Activated CD4-positive, alpha-beta memory T cell treated with anti-CD3 and anti-CD28 coated beads, Interleukin-2, amount 10 ng/mL, durations not matched to agents 7 days and 5 days (primary cell): Measurements from ENCODE around the gene PRKCB. TPM values are rescaled to one million over a fixed set of nuclear protein-coding genes. Genes with fewer than 3 reads are reported as not detected.

ENCODE experiments used
- CTCF ChIA-PET: fragments of 350-600 bp; sonication (Branson Sonifier 250); formaldehyde crosslinking; loops from one replicate; lab custom pipeline; 2021; ENCODE audit warnings: antibody characterized with exemption, inconsistent platforms; lab: Charles Lee
- POLR2A ChIA-PET: fragments of 350-600 bp; sonication (Branson Sonifier 250); formaldehyde crosslinking; loops from one replicate; lab custom pipeline; 2021; ENCODE audit warnings: antibody characterized with exemption; lab: Charles Lee
- DNase-seq: peaks from one replicate; pipeline ENCODE4 v3.0.0-alpha.2; 2020
- H3K27ac Mint-ChIP-seq: one replicate; pipeline ENCODE4 v1.8.0; 2021; ENCODE audit warnings: mild to moderate bottlenecking, mixed read lengths
- H3K27me3 Mint-ChIP-seq: one replicate; pipeline ENCODE4 v1.8.0; 2021; ENCODE audit warnings: mixed read lengths
- H3K36me3 Mint-ChIP-seq: one replicate; pipeline ENCODE4 v1.8.0; 2021; ENCODE audit warnings: low read depth, mixed read lengths
- H3K4me1 Mint-ChIP-seq: one replicate; pipeline ENCODE4 v1.8.0; 2021; ENCODE audit warnings: mixed read lengths
- H3K4me3 Mint-ChIP-seq: one replicate; pipeline ENCODE4 v1.8.0; 2021; ENCODE audit warnings: mild to moderate bottlenecking, mixed read lengths
- H3K9me3 Mint-ChIP-seq: one replicate; pipeline ENCODE4 v1.8.0; 2021; ENCODE audit warnings: mixed read lengths
- total RNA-seq, 2 experiments: library from RNA; stranded (reverse); gene quantifications; one replicate each; pipeline ENCODE4 v1.2.3, GENCODE V29; 2021

Gene PRKCB
- total RNA-seq: 10 to 100 TPM; 77.3 to 81.4 TPM

- Mint-ChIP-seq H3K9me3 (peaks cover 7% of the 10 kb centered on the region), H3K4me1 (peaks cover 61% of the 10 kb centered on the region), H3K27me3 (peaks cover 4% of the 10 kb centered on the region), H3K4me3 (peak within 1 kb of the TSS; percentile 93), H3K36me3 (peaks cover 44% of the 10 kb centered on the region), H3K27ac (peak within 1 kb of the TSS; percentile 80)
- CTCF ChIA-PET: interaction anchor here (0.9 to 2.7 kb wide), 3 partner anchors 28 to 32 kb away, joined by 3 to 10 read pairs (median 3); no protein-coding TSS in a partner anchor
- DNase-seq: peak; percentile 92
- POLR2A ChIA-PET: interaction anchor here (0.8 to 1.1 kb wide), 4 partner anchors 9 to 43 kb away, joined by 3 to 19 read pairs (median 7); no protein-coding TSS in a partner anchor
Measured at GRCh38 chr16:23835390-23836077, at the start of gene PRKCB. Gene PRKCB, plus strand, starts transcription at chr16:23835983.

DNA sequence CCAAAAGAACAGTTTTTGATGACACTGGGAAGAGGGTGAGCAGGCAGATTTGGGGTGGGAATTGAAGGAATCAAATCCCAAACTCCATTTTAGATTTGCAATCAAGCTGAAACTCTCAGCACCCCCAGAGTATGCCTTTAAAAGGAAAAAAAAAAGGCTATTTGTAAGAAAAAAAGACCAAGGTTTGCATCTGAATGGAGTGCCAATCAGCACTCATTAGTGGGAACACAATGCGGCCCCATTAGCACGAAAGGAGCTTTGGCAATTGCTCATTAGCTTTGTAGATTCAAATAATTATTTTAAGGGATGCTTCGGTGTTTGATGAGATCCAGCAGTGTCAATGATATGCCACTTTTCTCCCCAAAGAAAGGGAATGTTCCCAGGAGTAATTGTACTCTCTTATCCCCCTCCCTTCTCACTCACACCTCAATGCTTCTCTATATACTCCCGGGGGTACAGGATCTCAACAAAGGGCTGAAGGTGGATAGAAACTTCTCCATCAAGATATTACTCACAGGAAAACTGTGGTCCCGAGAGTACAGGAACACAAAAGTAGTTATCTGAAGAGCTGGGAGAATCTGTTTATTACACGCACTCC lies 48.7 kb upstream of the PRKCB start:
- DNase-seq: no peak
- POLR2A ChIA-PET: no interaction called here
- H3K4me3 Mint-ChIP-seq: no peak overlapping the region
- CTCF ChIA-PET: interaction anchor here (1.1 kb wide), 1 partner anchor 255 kb away, joined by 3 read pairs; no protein-coding TSS in a partner anchor
- H3K4me1 Mint-ChIP-seq: peaks cover 7% of the 10 kb centered on the region
- peaks cover 35% of the 10 kb centered on the region for H3K27me3 Mint-ChIP-seq
- H3K36me3 Mint-ChIP-seq: no peaks in the 10 kb centered on the region
- no peaks in the 10 kb centered on the region for H3K9me3 Mint-ChIP-seq
- no peak overlapping the region for H3K27ac Mint-ChIP-seq

GRCh38 chr16:23788685-23789084 lies 47.1 kb upstream of the PRKCB start:
- peaks cover 7% of the 10 kb centered on the region for H3K4me1 Mint-ChIP-seq
- ChIA-PET POLR2A (no interaction called here), CTCF (interaction anchor here (0.6 to 1.7 kb wide), 3 partner anchors 222 to 838 kb away, joined by 3 to 6 read pairs (median 3); no protein-coding TSS in a partner anchor)
- no peaks in the 10 kb centered on the region for H3K36me3 Mint-ChIP-seq
- no peaks in the 10 kb centered on the region for H3K9me3 Mint-ChIP-seq
- DNase-seq: no peak
- H3K27ac Mint-ChIP-seq: no peak overlapping the region
- H3K27me3 Mint-ChIP-seq: peaks cover 27% of the 10 kb centered on the region
- no peak overlapping the region for H3K4me3 Mint-ChIP-seq

- Mint-ChIP-seq H3K36me3 (no peaks in the 10 kb centered on the region), H3K9me3 (no peaks in the 10 kb centered on the region)
- CTCF ChIA-PET: no interaction called here
Measured at GRCh38 chr16:23795378-23795777, 40.4 kb upstream of the PRKCB start.

DNA sequence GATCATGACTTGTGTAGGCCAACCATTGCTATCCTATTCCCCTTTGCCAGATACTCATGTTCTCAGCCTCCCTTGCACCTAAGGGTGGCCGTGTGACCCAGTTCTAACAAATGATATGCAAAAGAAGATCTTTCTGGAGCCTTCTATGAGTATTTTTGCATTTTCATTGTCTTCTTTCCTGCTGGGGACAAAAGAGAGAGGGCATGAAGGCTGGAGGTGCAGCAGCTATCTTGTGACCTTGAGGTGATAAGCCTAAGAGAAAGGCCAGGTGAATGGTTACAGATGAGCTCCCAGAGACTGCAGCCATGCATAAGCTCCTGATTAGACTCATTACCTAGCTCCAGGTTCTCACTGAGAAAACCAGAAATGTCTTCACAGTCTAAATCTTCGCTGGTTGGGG lies 38.8 kb upstream of the PRKCB start:
- no peak overlapping the region for H3K4me3 Mint-ChIP-seq
- CTCF ChIA-PET: interaction anchor here (1.1 to 1.6 kb wide), 4 partner anchors 213 to 708 kb away, joined by 3 to 6 read pairs (median 4); no protein-coding TSS in a partner anchor
- H3K27me3 Mint-ChIP-seq: peaks cover 6% of the 10 kb centered on the region
- peaks cover 2% of the 10 kb centered on the region for H3K4me1 Mint-ChIP-seq
- H3K36me3 Mint-ChIP-seq: no peaks in the 10 kb centered on the region
- no peak overlapping the region for H3K27ac Mint-ChIP-seq
- no peaks in the 10 kb centered on the region for H3K9me3 Mint-ChIP-seq
- no peak for DNase-seq
- POLR2A ChIA-PET: no interaction called here

More at GRCh38 chr16:23795378-23795777, 40.4 kb upstream of the PRKCB start:
- Mint-ChIP-seq H3K4me1 (peaks cover under 1% of the 10 kb centered on the region), H3K4me3 (no peak overlapping the region), H3K27ac (no peak overlapping the region), H3K27me3 (peaks cover 5% of the 10 kb centered on the region)
- POLR2A ChIA-PET: no interaction called here
- no peak for DNase-seq

- Mint-ChIP-seq H3K36me3 (no peaks in the 10 kb centered on the region), H3K27ac (no peak overlapping the region), H3K9me3 (no peaks in the 10 kb centered on the region), H3K27me3 (peaks cover 8% of the 10 kb centered on the region), H3K4me3 (no peak overlapping the region), H3K4me1 (peaks cover 14% of the 10 kb centered on the region)
- CTCF ChIA-PET: interaction anchor here (0.9 to 9.2 kb wide), 9 partner anchors 62 to 704 kb away, joined by 3 to 276 read pairs (median 7); no protein-coding TSS in a partner anchor
- POLR2A ChIA-PET: no interaction called here
- DNase-seq: peak; percentile 78
Measured at GRCh38 chr16:23801378-23801777, 34.4 kb upstream of the PRKCB start.

GRCh38 chr16:23802776-23803175 lies 33.0 kb upstream of the PRKCB start:
- POLR2A ChIA-PET: interaction anchor here (1.6 kb wide), 2 partner anchors 39 to 207 kb away, joined by 7 to 11 read pairs; no protein-coding TSS in a partner anchor
- Mint-ChIP-seq H3K4me1 (peaks cover 14% of the 10 kb centered on the region), H3K27me3 (peaks cover 15% of the 10 kb centered on the region), H3K4me3 (no peak overlapping the region), H3K9me3 (no peaks in the 10 kb centered on the region), H3K36me3 (no peaks in the 10 kb centered on the region), H3K27ac (no peak overlapping the region)
- CTCF ChIA-PET: interaction anchor here (0.6 to 9.2 kb wide), 29 partner anchors 9 to 721 kb away, joined by 3 to 276 read pairs (median 4); partner anchors contain the start of gene PRKCB
- DNase-seq: no peak

DNA sequence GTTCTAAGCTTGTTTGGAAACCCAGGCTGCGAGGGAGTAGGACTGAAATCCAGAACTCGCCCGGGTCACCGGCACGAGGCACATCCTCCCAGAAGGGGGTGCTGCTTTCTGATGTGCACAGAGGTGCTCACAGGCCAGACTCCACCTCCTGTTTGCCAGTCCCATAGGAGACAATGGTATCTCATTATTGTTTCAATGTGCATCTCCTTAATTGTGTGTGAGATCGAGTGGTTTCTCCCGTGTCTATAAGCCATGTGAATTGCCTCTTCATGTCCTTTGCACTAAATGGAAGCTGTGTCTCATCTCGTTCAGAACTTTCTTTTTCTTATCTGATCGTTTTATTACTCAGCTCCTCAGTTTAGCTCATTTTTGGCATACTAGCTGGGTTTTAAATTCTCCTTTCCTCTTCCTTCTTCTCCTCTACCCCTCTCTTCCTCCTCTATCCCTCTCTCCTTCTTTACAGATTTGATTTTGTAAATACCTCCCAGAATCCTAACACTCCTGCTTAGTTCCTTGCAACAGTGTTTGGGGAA lies 32.1 kb upstream of the PRKCB start:
- H3K27me3 Mint-ChIP-seq: peaks cover 13% of the 10 kb centered on the region
- peaks cover 14% of the 10 kb centered on the region for H3K4me1 Mint-ChIP-seq
- no peaks in the 10 kb centered on the region for H3K9me3 Mint-ChIP-seq
- DNase-seq: peak; percentile 77
- no peaks in the 10 kb centered on the region for H3K36me3 Mint-ChIP-seq
- H3K27ac Mint-ChIP-seq: no peak overlapping the region
- CTCF ChIA-PET: interaction anchor here (0.6 to 9.2 kb wide), 39 partner anchors 8 to 720 kb away, joined by 3 to 276 read pairs (median 4); partner anchors contain the start of gene PRKCB
- H3K4me3 Mint-ChIP-seq: no peak overlapping the region
- POLR2A ChIA-PET: interaction anchor here (1.0 to 2.1 kb wide), 5 partner anchors 30 to 232 kb away, joined by 3 to 11 read pairs (median 7); no protein-coding TSS in a partner anchor

DNA sequence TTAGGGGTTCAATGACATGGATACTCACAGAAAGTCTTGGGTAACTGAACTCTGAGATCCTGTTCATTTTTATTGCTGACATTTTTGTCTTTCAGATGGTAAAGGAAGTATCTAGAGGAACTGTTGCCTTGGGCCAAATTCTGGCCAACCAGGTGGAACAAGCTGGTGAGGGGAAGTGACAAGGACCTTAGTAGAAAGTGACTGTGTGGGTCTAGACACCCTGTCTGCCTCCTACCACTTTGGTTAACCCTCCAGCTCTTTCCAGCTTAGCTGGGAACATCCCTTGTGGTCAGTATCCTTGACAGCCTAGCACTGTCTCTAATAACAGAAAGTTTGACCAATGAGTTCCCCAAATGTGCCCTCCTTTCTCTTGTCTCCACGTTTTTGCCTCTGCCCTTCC lies 28.8 kb upstream of the PRKCB start:
- CTCF ChIA-PET: interaction anchor here (1.0 to 9.2 kb wide), 4 partner anchors 29 to 230 kb away, joined by 3 to 276 read pairs (median 4); partner anchors contain the start of gene PRKCB
- no peak overlapping the region for H3K4me3 Mint-ChIP-seq
- POLR2A ChIA-PET: no interaction called here
- H3K27me3 Mint-ChIP-seq: peaks cover 28% of the 10 kb centered on the region
- H3K4me1 Mint-ChIP-seq: peaks cover 12% of the 10 kb centered on the region
- no peak overlapping the region for H3K27ac Mint-ChIP-seq
- DNase-seq: no peak
- H3K9me3 Mint-ChIP-seq: no peaks in the 10 kb centered on the region
- no peaks in the 10 kb centered on the region for H3K36me3 Mint-ChIP-seq

DNA sequence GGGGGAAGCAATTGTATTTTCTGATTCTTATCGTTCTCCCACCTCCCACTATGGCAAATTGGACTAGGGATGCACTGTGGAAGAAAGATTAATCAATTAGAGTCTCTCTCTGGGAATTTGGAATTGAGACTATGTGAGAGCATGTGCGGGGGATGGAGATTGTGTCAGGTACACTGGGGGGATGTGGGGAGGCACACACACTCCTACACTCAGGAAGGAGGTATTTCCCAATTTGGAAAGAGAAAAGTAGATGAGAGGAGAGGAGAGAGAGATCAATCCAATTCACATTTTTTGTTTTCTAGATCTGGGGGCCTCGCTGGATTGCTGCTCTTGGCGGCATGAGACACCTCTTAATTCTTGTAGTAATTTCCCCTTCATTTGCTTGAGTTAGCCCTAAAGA lies 14.3 kb upstream of the PRKCB start:
- H3K27me3 Mint-ChIP-seq: peaks cover 28% of the 10 kb centered on the region
- DNase-seq: no peak
- ChIA-PET CTCF (interaction anchor here (1.5 to 2.7 kb wide), 2 partner anchors 18 to 189 kb away, joined by 5 to 9 read pairs; no protein-coding TSS in a partner anchor), POLR2A (no interaction called here)
- H3K27ac Mint-ChIP-seq: no peak overlapping the region
- H3K4me3 Mint-ChIP-seq: no peak overlapping the region
- H3K4me1 Mint-ChIP-seq: peaks cover 12% of the 10 kb centered on the region
- H3K9me3 Mint-ChIP-seq: no peaks in the 10 kb centered on the region
- no peaks in the 10 kb centered on the region for H3K36me3 Mint-ChIP-seq

GRCh38 chr16:23821875-23822688 lies 13.7 kb upstream of the PRKCB start:
- ChIA-PET POLR2A (no interaction called here), CTCF (interaction anchor here (1.0 to 2.7 kb wide), 2 partner anchors 18 to 25 kb away, joined by 4 to 9 read pairs; no protein-coding TSS in a partner anchor)
- DNase-seq: no peak
- peaks cover 23% of the 10 kb centered on the region for H3K27me3 Mint-ChIP-seq
- no peak overlapping the region for H3K27ac Mint-ChIP-seq
- no peaks in the 10 kb centered on the region for H3K9me3 Mint-ChIP-seq
- no peak overlapping the region for H3K4me3 Mint-ChIP-seq
- peaks cover 18% of the 10 kb centered on the region for H3K4me1 Mint-ChIP-seq
- H3K36me3 Mint-ChIP-seq: no peaks in the 10 kb centered on the region
